ENCODE results near the gene UTP25.

Gene UTP25

GRCh38 chr1:209797978-209798639 is 29.7 kb upstream of the UTP25 start:
- no peak overlapping the region for H3K9ac ChIP-seq (ENCODE audit: low read depth, low read length, poor library complexity, severe bottlenecking)
- H3K4me3 ChIP-seq (ENCODE audit: low read length, poor library complexity, severe bottlenecking), result no peak overlapping the region
- H3K4me2 ChIP-seq (ENCODE audit: low read depth, low read length, poor library complexity, severe bottlenecking), result no peak overlapping the region
- no peak overlapping the region for H2AFZ ChIP-seq (ENCODE audit: low read length)
- no peaks in the 10 kb centered on the region for H3K9me2 ChIP-seq (replicated peaks; ENCODE audit: low read depth, low read length)
- H3K79me2 ChIP-seq (ENCODE audit: insufficient read depth, low read length), result no peaks in the 10 kb centered on the region
- peaks cover 55% of the 10 kb centered on the region for H3K27me3 ChIP-seq (ENCODE audit: insufficient read depth, low read length, poor library complexity, severe bottlenecking)
- no peaks in the 10 kb centered on the region for H3F3A ChIP-seq (ENCODE audit: low read depth)
- no peaks in the 10 kb centered on the region for H4K20me1 ChIP-seq (ENCODE audit: insufficient read depth, low read length, poor library complexity, severe bottlenecking)
- H3K4me1 ChIP-seq (ENCODE audit: insufficient read depth, low read length, poor library complexity, severe bottlenecking), result no peaks in the 10 kb centered on the region
- H3K9me3 ChIP-seq (ENCODE audit: insufficient read depth, low read depth, low read length), result no peaks in the 10 kb centered on the region
- H3K36me3 ChIP-seq (ENCODE audit: insufficient read depth, low read length), result no peaks in the 10 kb centered on the region
- TF ChIP-seq EZH2phosphoT487 (IDR thresholded peaks at IDR 0.05; ENCODE audit: borderline replicate concordance), result no peak
- TF ChIP-seq CTCF (conservative IDR thresholded peaks at IDR 0.05; ENCODE audit: low read length), result peak; percentile 57

GRCh38 chr1:209800984-209801834 is 26.6 kb upstream of the UTP25 start:
- TF ChIP-seq EZH2phosphoT487 (IDR thresholded peaks at IDR 0.05; ENCODE audit: borderline replicate concordance) (no peak), CTCF (conservative IDR thresholded peaks at IDR 0.05; ENCODE audit: low read length) (no peak)
- Histone ChIP-seq H3K4me3 (ENCODE audit: low read length, poor library complexity, severe bottlenecking) (no peak overlapping the region), H3K4me2 (ENCODE audit: low read depth, low read length, poor library complexity, severe bottlenecking) (no peak overlapping the region), H3K9ac (ENCODE audit: low read depth, low read length, poor library complexity, severe bottlenecking) (no peak overlapping the region), H3K27me3 (ENCODE audit: insufficient read depth, low read length, poor library complexity, severe bottlenecking) (peaks cover 36% of the 10 kb centered on the region), H3K79me2 (ENCODE audit: insufficient read depth, low read length) (no peaks in the 10 kb centered on the region), H3K9me2 (replicated peaks; ENCODE audit: low read depth, low read length) (no peaks in the 10 kb centered on the region), H4K20me1 (ENCODE audit: insufficient read depth, low read length, poor library complexity, severe bottlenecking) (no peaks in the 10 kb centered on the region), H3F3A (ENCODE audit: low read depth) (no peaks in the 10 kb centered on the region), H3K36me3 (ENCODE audit: insufficient read depth, low read length) (no peaks in the 10 kb centered on the region), H2AFZ (ENCODE audit: low read length) (no peak overlapping the region), H3K9me3 (ENCODE audit: insufficient read depth, low read depth, low read length) (no peaks in the 10 kb centered on the region), H3K4me1 (ENCODE audit: insufficient read depth, low read length, poor library complexity, severe bottlenecking) (no peaks in the 10 kb centered on the region)

DNA sequence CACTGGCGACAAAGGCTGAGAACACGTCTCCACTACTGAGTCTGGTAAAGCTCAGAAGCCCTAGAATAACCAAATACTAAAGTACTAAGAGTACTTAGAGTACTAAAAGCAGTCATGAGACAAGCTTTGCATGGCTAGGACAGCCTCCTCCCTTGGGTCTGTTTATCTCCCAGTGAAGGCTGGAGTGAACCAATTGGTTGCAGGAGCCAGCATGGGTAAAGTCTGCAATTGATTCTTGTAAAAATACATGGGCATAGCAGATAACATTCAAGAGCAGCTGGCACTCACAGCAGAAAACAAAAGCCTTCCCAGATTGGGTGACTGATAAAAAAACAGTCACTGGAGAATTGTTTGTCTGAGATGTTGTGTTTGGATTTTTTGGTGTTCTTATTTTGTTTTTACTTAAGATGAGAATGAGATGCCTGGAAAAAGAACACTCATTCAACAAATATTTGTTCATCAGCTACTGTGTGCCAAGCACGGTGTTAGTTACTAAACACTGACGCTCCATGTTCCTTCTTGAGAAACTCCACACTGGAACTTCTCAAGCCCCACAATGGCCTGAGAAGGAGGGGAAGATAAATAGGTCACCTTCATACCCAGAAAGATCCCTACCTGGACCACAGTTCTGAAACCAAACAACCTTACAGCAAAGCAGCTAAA is 25.5 kb upstream of the UTP25 start:
- Histone ChIP-seq H3K4me1 (ENCODE audit: insufficient read depth, low read length, poor library complexity, severe bottlenecking) (no peaks in the 10 kb centered on the region), H4K20me1 (ENCODE audit: insufficient read depth, low read length, poor library complexity, severe bottlenecking) (no peaks in the 10 kb centered on the region), H3K9me2 (replicated peaks; ENCODE audit: low read depth, low read length) (no peaks in the 10 kb centered on the region), H3K36me3 (ENCODE audit: insufficient read depth, low read length) (no peaks in the 10 kb centered on the region), H3K79me2 (ENCODE audit: insufficient read depth, low read length) (no peaks in the 10 kb centered on the region), H2AFZ (ENCODE audit: low read length) (no peak overlapping the region), H3K27me3 (ENCODE audit: insufficient read depth, low read length, poor library complexity, severe bottlenecking) (peaks cover 36% of the 10 kb centered on the region), H3K9ac (ENCODE audit: low read depth, low read length, poor library complexity, severe bottlenecking) (no peak overlapping the region), H3F3A (ENCODE audit: low read depth) (no peaks in the 10 kb centered on the region), H3K4me3 (ENCODE audit: low read length, poor library complexity, severe bottlenecking) (no peak overlapping the region), H3K9me3 (ENCODE audit: insufficient read depth, low read depth, low read length) (no peaks in the 10 kb centered on the region), H3K4me2 (ENCODE audit: low read depth, low read length, poor library complexity, severe bottlenecking) (no peak overlapping the region)
- TF ChIP-seq CTCF (conservative IDR thresholded peaks at IDR 0.05; ENCODE audit: low read length) (no peak), EZH2phosphoT487 (IDR thresholded peaks at IDR 0.05; ENCODE audit: borderline replicate concordance) (no peak)
